Stomach (tissue), 9 donors: ENCODE data around the gene TM9SF4. TPM values are rescaled to one million over a fixed set of nuclear protein-coding genes. Genes with fewer than 3 reads are reported as not detected.

Experiments used
- DNase-seq, 2 donors: peaks; one replicate each; pipeline versions ENCODE4 v3.0.0 to v3.0.0-alpha.2; 2013 to 2019
- H3K27ac ChIP-seq, 5 donors: fragments of 200-600 bp in 4 of 5; sonication (generic) in 4 of 5; one replicate each; pipeline ENCODE4 v1.5.1; 2013 to 2019; ENCODE audit warnings: mild to moderate bottlenecking in 1 of 5, moderate library complexity in 1 of 5
- H3K27me3 ChIP-seq, 3 donors: fragments of 200-600 bp; sonication (generic); one replicate each; pipeline ENCODE4 v1.5.1; 2017 to 2019; ENCODE audit warnings: mixed run types in 1 of 3
- H3K36me3 ChIP-seq, 4 donors: fragments of 200-600 bp; sonication (generic); 1 replicate in 3 of 4; 2 replicates in 1 of 4; pipeline ENCODE4 v1.5.1; 2016 to 2019
- H3K4me1 ChIP-seq, 4 donors: fragments of 200-600 bp; sonication (generic); one replicate each; pipeline ENCODE4 v1.5.1; 2016 to 2019
- H3K4me3 ChIP-seq, 4 donors: fragments of 200-600 bp; sonication (generic) in 3 of 4; one replicate each; pipeline ENCODE4 v1.5.1; 2016 to 2019; ENCODE audit warnings: mild to moderate bottlenecking in 1 of 4
- H3K9me3 ChIP-seq, 4 donors: fragments of 200-600 bp; sonication (generic); one replicate each; pipeline ENCODE4 v1.5.1; 2016 to 2019
- EP300 ChIP-seq: sonication (generic); formaldehyde crosslinking; IDR thresholded peaks from one replicate; pipeline ENCODE4 v1.6.1; 2017; ENCODE audit warnings: antibody characterized with exemption
- POLR2A ChIP-seq, 4 donors: fragments of 450-650 bp; IDR thresholded peaks; one replicate each; pipeline ENCODE4 v1.6.1; 2016; ENCODE audit warnings: antibody characterized with exemption in 4 of 4, control low read depth in 2 of 4, mild to moderate bottlenecking in 1 of 4, moderate library complexity in 1 of 4
- POLR2AphosphoS5 ChIP-seq, 3 donors: sonication (generic); formaldehyde crosslinking; IDR thresholded peaks; one replicate each; pipeline ENCODE4 v1.6.1; 2016; ENCODE audit warnings: antibody characterized with exemption in 3 of 3
- WGBS, 5 donors: extraction: QIAGEN DNeasy Blood & Tissue Kit in 3 of 5; methylation state at CpG; one replicate each; pipeline versions ENCODE4 v1.1.5 to v1.1.7; 2013 to 2018; 5-methylcytosine and 5-hydroxymethylcytosine counted together
- intact Hi-C: fragments of 100-400 bp; cut with DNase I; formaldehyde crosslinking; loops from one replicate; pipeline ENCODE4 v1.15.1; 2023; ENCODE audit warnings: low total_unique reads
- polyA plus RNA-seq, 3 donors: library from polyadenylated mRNA; stranded (reverse); fragments of 200-250 nt; gene quantifications; one replicate each; pipeline ENCODE4 v1.2.3, GENCODE V29; 2013
- total RNA-seq, 5 donors: library from RNA; depleted of rRNA; stranded (reverse); fragments of >200 nt; gene quantifications; one replicate each; pipeline versions ENCODE4 v1.1.0 to v1.2.3, GENCODE V29; 2014 to 2016
- TF ChIP-seq, protein P1 (sequence below), 7 experiments: fragments of 450-650 bp in 4 of 7; fragments of 200-600 bp in 3 of 7; sonication (generic) in 3 of 7; IDR thresholded peaks; one replicate each; pipeline ENCODE4 v1.5.1; 2016 to 2019; ENCODE audit warnings: antibody characterized with exemption in 7 of 7, control low read depth in 2 of 7, mild to moderate bottlenecking in 1 of 7
- donor health status: healthy with polysubstance abuse.
- donor health status: Bipolar disorder and iron deficiency.
- donor health status: healthy.

Gene TM9SF4
- total and polyA plus RNA-seq, 8 donors: 6.7 to 50.8 (median 21.9) TPM

DNA sequence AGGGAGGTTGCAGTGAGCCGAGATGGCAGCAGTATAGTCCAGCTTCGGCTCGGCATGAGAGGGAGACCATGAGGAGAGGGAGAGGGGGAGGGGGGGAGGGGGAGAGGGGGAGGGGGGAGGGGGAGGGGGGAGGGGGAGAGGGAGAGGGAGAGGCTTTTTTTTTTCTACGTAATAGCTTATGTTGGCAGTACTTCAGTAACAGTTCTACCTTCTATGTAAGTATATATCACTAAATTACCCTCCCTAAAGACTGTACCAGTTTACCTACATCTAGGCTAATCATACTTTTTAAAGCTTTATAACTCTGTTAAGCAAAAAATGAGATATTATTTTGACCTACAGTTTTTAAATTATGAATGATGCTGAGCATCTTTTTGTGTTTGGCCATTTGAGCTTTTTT is 13.6 kb downstream of the TM9SF4 start:
- H3K4me1 ChIP-seq: peaks cover 0 to 7% (median 1%) of the 10 kb centered on the region in 4 donors
- no peaks in the 10 kb centered on the region for H3K9me3 ChIP-seq
- intact Hi-C loops: no loop called here
- no peak for TF ChIP-seq EP300
- TF ChIP-seq POLR2AphosphoS5 (IDR thresholded peaks at IDR 0.05): no peak
- no peak for DNase-seq
- H3K4me3 ChIP-seq: no peak overlapping the region
- no peak overlapping the region for H3K27ac ChIP-seq
- H3K36me3 ChIP-seq: peaks cover 0 to 12% (median 9%) of the 10 kb centered on the region in 4 donors
- 88 to 100% (median 93%) methylated on average over 1 to 4 of the region's 4 CpGs for WGBS, 5 donors
- no peaks in the 10 kb centered on the region for H3K27me3 ChIP-seq

DNA sequence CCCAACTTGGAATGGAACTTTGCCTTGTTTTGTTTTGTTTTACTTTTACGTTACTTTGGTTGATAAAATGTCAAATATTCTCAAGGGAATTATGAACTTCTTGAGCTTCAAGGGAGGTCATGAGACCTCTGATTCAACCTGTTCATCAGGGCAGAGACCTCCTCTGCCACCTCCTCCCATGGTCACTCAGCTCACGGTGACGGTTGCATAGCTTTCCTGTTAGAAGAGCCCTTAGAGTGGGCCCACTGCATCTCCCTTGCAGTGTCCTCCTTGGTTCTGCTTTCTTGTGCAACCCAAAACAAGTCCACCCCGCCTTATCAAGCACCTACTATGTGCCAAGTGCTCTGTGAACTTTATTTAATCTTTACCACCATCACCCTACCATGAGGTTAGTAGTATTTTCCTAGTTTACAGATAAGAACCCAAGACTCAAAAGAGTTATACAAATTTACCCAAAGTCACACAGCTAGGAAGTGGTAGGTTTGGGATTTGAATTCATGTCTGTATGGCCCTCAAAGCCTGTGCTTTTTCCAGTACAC is 15.5 kb downstream of the TM9SF4 start:
- H3K27ac ChIP-seq: no peak overlapping the region
- peaks cover 0 to 11% (median 9%) of the 10 kb centered on the region in 4 donors for H3K36me3 ChIP-seq
- 86 to 94% (median 86%) methylated on average over 4 of the region's 4 CpGs for WGBS, 5 donors
- H3K4me3 ChIP-seq: no peak overlapping the region
- no peak for DNase-seq
- no peaks in the 10 kb centered on the region for H3K9me3 ChIP-seq
- H3K4me1 ChIP-seq: no peaks in the 10 kb centered on the region
- no peaks in the 10 kb centered on the region for H3K27me3 ChIP-seq
- intact Hi-C loops: no loop called here
- TF ChIP-seq EP300 (no peak), POLR2AphosphoS5 (IDR thresholded peaks at IDR 0.05) (no peak), POLR2A (IDR thresholded peaks at IDR 0.05) (no peak)
- TF ChIP-seq, protein P1, sequence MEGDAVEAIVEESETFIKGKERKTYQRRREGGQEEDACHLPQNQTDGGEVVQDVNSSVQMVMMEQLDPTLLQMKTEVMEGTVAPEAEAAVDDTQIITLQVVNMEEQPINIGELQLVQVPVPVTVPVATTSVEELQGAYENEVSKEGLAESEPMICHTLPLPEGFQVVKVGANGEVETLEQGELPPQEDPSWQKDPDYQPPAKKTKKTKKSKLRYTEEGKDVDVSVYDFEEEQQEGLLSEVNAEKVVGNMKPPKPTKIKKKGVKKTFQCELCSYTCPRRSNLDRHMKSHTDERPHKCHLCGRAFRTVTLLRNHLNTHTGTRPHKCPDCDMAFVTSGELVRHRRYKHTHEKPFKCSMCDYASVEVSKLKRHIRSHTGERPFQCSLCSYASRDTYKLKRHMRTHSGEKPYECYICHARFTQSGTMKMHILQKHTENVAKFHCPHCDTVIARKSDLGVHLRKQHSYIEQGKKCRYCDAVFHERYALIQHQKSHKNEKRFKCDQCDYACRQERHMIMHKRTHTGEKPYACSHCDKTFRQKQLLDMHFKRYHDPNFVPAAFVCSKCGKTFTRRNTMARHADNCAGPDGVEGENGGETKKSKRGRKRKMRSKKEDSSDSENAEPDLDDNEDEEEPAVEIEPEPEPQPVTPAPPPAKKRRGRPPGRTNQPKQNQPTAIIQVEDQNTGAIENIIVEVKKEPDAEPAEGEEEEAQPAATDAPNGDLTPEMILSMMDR (IDR thresholded peaks at IDR 0.05): no peak

DNA sequence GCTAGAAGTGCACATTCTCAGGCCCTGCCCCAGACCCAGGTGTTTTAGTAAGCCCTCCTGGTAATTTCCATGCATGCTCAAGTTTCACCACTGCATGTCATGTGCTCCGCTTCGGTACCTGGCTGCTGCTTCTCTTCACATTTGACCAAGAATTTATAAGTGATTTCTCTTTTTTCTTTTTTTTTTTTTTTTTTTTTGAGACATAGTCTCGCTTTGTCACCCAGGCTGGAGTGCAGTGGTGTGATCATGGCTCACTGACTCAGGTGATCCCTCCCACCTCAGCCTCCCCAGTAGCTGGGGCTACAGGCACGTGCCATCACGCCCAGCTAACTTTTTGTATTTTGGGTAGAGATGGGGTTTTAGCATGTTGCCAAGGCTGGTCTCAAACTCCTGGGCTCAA is 16.0 kb downstream of the TM9SF4 start:
- intact Hi-C loops: no loop called here
- Histone ChIP-seq H3K36me3 (peaks cover 0 to 11% (median 9%) of the 10 kb centered on the region in 4 donors), H3K27ac (no peak overlapping the region), H3K4me1 (no peaks in the 10 kb centered on the region), H3K27me3 (no peaks in the 10 kb centered on the region), H3K9me3 (no peaks in the 10 kb centered on the region), H3K4me3 (no peak overlapping the region)
- DNase-seq: no peak
- TF ChIP-seq, protein P1 (IDR thresholded peaks at IDR 0.05): no peak
- TF ChIP-seq POLR2AphosphoS5 (IDR thresholded peaks at IDR 0.05) (no peak), POLR2A (IDR thresholded peaks at IDR 0.05) (no peak), EP300 (no peak)
- WGBS, 5 donors: 92 to 97% (median 95%) methylated on average over 3 to 5 of the region's 5 CpGs

DNA sequence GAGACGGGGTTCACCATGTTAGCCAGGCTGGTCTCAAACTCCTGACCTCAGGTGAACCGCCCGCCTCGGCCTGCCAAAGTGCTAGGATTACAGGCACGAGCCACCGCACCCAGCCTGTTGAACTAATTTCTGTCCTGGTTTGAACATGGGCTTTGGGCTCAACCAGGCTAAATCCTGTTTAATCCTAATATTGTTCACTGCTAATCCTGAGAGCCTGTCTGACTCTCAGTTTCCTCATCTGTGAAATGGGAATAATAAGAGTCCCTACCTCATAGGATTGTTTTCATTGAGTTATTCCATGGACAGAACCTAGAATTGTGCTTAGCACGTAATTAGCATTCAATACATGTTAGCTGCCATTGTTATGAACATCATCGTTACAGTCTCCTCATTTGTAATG is 17.4 kb downstream of the TM9SF4 start:
- 85 to 99% (median 96%) methylated on average over 8 of the region's 8 CpGs for WGBS, 5 donors
- intact Hi-C loops: no loop called here
- Histone ChIP-seq H3K27me3 (no peaks in the 10 kb centered on the region), H3K4me1 (no peaks in the 10 kb centered on the region), H3K9me3 (no peaks in the 10 kb centered on the region), H3K36me3 (peaks cover 0 to 11% (median 9%) of the 10 kb centered on the region in 4 donors), H3K27ac (no peak overlapping the region), H3K4me3 (no peak overlapping the region)
- no peak for DNase-seq
- no peak for TF ChIP-seq POLR2AphosphoS5 (IDR thresholded peaks at IDR 0.05)

DNA sequence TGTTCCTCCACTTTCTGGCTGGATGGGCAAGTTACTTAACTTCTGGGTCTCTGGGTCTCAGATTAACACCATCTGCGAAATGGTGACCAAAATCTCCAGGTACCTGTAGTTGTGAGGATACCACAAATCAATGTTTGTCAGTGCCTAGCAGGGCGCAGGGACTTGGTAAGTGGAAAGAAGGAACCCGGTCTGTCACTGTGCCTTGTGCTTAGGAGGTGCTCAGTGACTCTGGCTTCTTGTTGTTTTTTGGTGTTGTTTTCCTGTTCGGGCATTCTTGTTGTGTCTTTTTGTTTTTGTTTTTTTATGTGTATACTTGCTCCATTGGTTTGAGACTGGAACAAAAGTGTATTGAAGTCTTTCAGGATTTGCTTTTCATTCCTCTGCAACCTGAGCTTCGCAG is 17.8 kb downstream of the TM9SF4 start:
- 90 to 94% (median 91%) methylated on average over 5 of the region's 5 CpGs for WGBS, 5 donors

More for the DNA sequence above, 17.8 kb downstream of the TM9SF4 start:
- Histone ChIP-seq H3K27ac (no peak overlapping the region), H3K9me3 (no peaks in the 10 kb centered on the region), H3K4me3 (no peak overlapping the region), H3K27me3 (no peaks in the 10 kb centered on the region), H3K36me3 (peaks cover 0 to 13% (median 10%) of the 10 kb centered on the region in 4 donors), H3K4me1 (no peaks in the 10 kb centered on the region)
- DNase-seq: no peak
- intact Hi-C loops: no loop called here
- TF ChIP-seq POLR2A (IDR thresholded peaks at IDR 0.05): no peak
- no peak for TF ChIP-seq EP300
- TF ChIP-seq, protein P1 (IDR thresholded peaks at IDR 0.05): no peak
- TF ChIP-seq POLR2AphosphoS5 (IDR thresholded peaks at IDR 0.05): no peak
